ENCODE data around the gene SLC25A21. TPM values are rescaled to one million over a fixed set of nuclear protein-coding genes. Genes with fewer than 3 reads are reported as not detected.

Gene SLC25A21
- polyA plus RNA-seq, 2 of the 4 experiments (the other 2 are of a cell fraction), result 0.68 to 1.4 TPM

DNA sequence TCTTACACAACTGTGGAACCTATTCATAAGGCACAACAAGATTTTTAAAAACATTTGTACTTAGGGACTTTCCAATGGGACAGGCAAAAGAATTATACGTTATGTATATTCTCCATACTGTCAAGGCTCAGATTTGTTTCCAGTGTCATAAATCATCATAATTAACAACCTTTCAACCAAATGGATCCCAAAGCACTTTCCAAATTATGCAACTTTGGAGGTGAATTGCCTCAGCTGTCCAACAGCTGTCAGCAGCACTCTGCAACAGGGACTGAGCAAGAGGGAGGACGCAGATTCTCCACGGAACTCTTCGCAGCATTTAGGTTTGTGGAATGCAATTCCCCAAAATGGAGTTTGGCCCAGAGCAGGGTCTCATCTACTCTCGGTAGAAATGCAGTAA, 324.2 kb downstream of the SLC25A21 start (continued):
- TF ChIP-seq HOXA7 (CRISPR knock-in tag; IDR thresholded peaks at IDR 0.05), result no peak
- TF ChIP-seq BHLHE40 (IDR thresholded peaks at IDR 0.05; ENCODE audit: low read depth, low read length), result no peak
- TF ChIP-seq CEBPB (IDR thresholded peaks at IDR 0.05), result no peak
- no peak for TF ChIP-seq E2F6 (IDR thresholded peaks at IDR 0.05; ENCODE audit: borderline replicate concordance, low read depth)
- TF ChIP-seq RNF2 (IDR thresholded peaks at IDR 0.05; ENCODE audit: borderline replicate concordance, low read depth), result no peak
- no peak for TF ChIP-seq MYC (IDR thresholded peaks at IDR 0.05; ENCODE audit: borderline replicate concordance, low read length)
- no peak for TF ChIP-seq SREBF2 (IDR thresholded peaks at IDR 0.05)
- TF ChIP-seq CBX2 (IDR thresholded peaks at IDR 0.05; ENCODE audit: borderline replicate concordance, low read depth), result no peak

DNA sequence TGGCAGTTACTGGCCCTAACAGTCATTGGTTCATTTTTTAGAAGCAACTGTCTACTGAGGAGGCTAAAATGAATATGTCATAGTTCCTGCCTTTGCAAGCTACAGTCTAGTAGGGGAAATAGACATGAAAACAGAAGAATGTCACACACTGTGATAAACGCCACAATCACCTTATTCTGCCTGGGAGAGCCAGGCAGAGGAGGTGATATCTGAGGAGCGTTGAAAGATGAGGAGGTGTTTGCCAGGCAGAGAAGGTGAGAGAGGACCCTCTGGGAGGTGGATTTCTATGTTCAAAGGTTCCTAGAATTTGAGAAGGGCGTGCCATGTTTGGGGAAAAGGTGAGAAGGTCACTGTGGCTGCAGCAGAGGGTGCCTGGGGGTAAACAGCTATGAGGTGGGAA, 325.0 kb downstream of the SLC25A21 start:
- DNase-seq (ENCODE audit: low read depth in 1 of 2, low spot score in 1 of 2) (no peak), ATAC-seq (no peak), FAIRE-seq (no peak)
- WGBS (ENCODE audit: missing lambda C conversion rate), result 49% methylated on average over 3 of the region's 3 CpGs
- POLR2A ChIA-PET, result no interaction called here
- CTCF ChIA-PET, result no interaction called here
- Histone ChIP-seq H3K9me3 (no peaks in the 10 kb centered on the region), H3K4me1 (no peaks in the 10 kb centered on the region), H3K27ac (no peak overlapping the region), H3K4me2 (no peak overlapping the region), H3K4me3 (no peak overlapping the region)
- TF ChIP-seq KDM1A (IDR thresholded peaks at IDR 0.05; ENCODE audit: low read depth) (no peak), NPAS2 (CRISPR knock-in tag; IDR thresholded peaks at IDR 0.05; ENCODE audit: borderline replicate concordance) (no peak), PHF8 (IDR thresholded peaks at IDR 0.05; ENCODE audit: borderline replicate concordance, low read depth) (no peak), HDAC2 (IDR thresholded peaks at IDR 0.05) (no peak), JUN (IDR thresholded peaks at IDR 0.05) (no peak), ZFP36 (IDR thresholded peaks at IDR 0.05; ENCODE audit: borderline replicate concordance, partially characterized antibody) (no peak), FOXS1 (CRISPR knock-in tag; IDR thresholded peaks at IDR 0.05) (no peak), TP53 (CRISPR knock-in tag; IDR thresholded peaks at IDR 0.05) (no peak), MAZ (IDR thresholded peaks at IDR 0.05; ENCODE audit: borderline replicate concordance, low read depth, low read length) (no peak), CBX8 (IDR thresholded peaks at IDR 0.05) (no peak), HOXA7 (CRISPR knock-in tag; IDR thresholded peaks at IDR 0.05) (no peak), EHMT2 (IDR thresholded peaks at IDR 0.05; ENCODE audit: low read depth) (no peak), CHD4 (IDR thresholded peaks at IDR 0.05; ENCODE audit: borderline replicate concordance) (no peak), RARB (CRISPR knock-in tag; IDR thresholded peaks at IDR 0.05) (no peak), EHF (CRISPR knock-in tag; IDR thresholded peaks at IDR 0.05) (no peak), CHD2 (IDR thresholded peaks at IDR 0.05; ENCODE audit: low read length, partially characterized antibody) (no peak)
- TF ChIP-seq, protein P1, sequence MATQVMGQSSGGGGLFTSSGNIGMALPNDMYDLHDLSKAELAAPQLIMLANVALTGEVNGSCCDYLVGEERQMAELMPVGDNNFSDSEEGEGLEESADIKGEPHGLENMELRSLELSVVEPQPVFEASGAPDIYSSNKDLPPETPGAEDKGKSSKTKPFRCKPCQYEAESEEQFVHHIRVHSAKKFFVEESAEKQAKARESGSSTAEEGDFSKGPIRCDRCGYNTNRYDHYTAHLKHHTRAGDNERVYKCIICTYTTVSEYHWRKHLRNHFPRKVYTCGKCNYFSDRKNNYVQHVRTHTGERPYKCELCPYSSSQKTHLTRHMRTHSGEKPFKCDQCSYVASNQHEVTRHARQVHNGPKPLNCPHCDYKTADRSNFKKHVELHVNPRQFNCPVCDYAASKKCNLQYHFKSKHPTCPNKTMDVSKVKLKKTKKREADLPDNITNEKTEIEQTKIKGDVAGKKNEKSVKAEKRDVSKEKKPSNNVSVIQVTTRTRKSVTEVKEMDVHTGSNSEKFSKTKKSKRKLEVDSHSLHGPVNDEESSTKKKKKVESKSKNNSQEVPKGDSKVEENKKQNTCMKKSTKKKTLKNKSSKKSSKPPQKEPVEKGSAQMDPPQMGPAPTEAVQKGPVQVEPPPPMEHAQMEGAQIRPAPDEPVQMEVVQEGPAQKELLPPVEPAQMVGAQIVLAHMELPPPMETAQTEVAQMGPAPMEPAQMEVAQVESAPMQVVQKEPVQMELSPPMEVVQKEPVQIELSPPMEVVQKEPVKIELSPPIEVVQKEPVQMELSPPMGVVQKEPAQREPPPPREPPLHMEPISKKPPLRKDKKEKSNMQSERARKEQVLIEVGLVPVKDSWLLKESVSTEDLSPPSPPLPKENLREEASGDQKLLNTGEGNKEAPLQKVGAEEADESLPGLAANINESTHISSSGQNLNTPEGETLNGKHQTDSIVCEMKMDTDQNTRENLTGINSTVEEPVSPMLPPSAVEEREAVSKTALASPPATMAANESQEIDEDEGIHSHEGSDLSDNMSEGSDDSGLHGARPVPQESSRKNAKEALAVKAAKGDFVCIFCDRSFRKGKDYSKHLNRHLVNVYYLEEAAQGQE (IDR thresholded peaks at IDR 0.05), result no peak
- TF ChIP-seq, protein P2, sequence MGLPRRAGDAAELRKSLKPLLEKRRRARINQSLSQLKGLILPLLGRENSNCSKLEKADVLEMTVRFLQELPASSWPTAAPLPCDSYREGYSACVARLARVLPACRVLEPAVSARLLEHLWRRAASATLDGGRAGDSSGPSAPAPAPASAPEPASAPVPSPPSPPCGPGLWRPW (IDR thresholded peaks at IDR 0.05), result no peak
- TF ChIP-seq, protein P3, sequence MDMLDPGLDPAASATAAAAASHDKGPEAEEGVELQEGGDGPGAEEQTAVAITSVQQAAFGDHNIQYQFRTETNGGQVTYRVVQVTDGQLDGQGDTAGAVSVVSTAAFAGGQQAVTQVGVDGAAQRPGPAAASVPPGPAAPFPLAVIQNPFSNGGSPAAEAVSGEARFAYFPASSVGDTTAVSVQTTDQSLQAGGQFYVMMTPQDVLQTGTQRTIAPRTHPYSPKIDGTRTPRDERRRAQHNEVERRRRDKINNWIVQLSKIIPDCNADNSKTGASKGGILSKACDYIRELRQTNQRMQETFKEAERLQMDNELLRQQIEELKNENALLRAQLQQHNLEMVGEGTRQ (IDR thresholded peaks at IDR 0.05), result no peak
